GM12878 (cell line): ENCODE results near the gene TLX2. TPM values are rescaled to one million over a fixed set of nuclear protein-coding genes. Genes with fewer than 3 reads are reported as not detected.

Source experiments
- CBFB ChIP-seq: IDR thresholded peaks from 2 replicates; pipeline ENCODE4 v1.6.1; 2016; ENCODE audit warnings: antibody characterized with exemption, low read depth
- ELK1 ChIP-seq: IDR thresholded peaks from 2 replicates; pipeline ENCODE4 v1.6.1; 2012; ENCODE audit warnings: low read depth, low read length, improper control_type of control experiment
- ETV6 ChIP-seq, 2 experiments: fragments of 450-650 bp in 1 of 2; IDR thresholded peaks in 1 of 2; conservative IDR thresholded peaks in 1 of 2; 2 replicates each; pipeline ENCODE4 v1.6.1; 2014; ENCODE audit warnings: antibody characterized with exemption in 1 of 2, borderline replicate concordance in 1 of 2, low read depth in 1 of 2, mild to moderate bottlenecking in 1 of 2, moderate library complexity in 1 of 2
- FOS ChIP-seq: IDR thresholded peaks from 3 replicates; pipeline ENCODE4 v1.6.1; 2011; ENCODE audit warnings: borderline replicate concordance; ENCODE audit not compliant: insufficient read length; ENCODE audit errors: extremely low read depth
- HDGF ChIP-seq: fragments of 450-650 bp; IDR thresholded peaks from 2 replicates; pipeline ENCODE4 v1.6.1; 2016; ENCODE audit warnings: antibody characterized with exemption
- IKZF1 ChIP-seq: fragments of 450-650 bp; conservative IDR thresholded peaks from 2 replicates; pipeline ENCODE4 v1.6.1; 2017; ENCODE audit warnings: antibody characterized with exemption, mild to moderate bottlenecking
- IKZF2 ChIP-seq, 2 experiments: fragments of 450-650 bp; IDR thresholded peaks; 2 replicates each; pipeline ENCODE4 v1.6.1; 2017; ENCODE audit warnings: mild to moderate bottlenecking in 2 of 2, moderate library complexity in 2 of 2
- IRF5 ChIP-seq: fragments of 450-650 bp; IDR thresholded peaks from 2 replicates; pipeline ENCODE4 v1.6.1; 2017; ENCODE audit warnings: borderline replicate concordance
- MAX ChIP-seq: IDR thresholded peaks from 2 replicates; pipeline ENCODE4 v1.6.1; 2012; ENCODE audit warnings: low read depth, low read length, improper control_type of control experiment
- MYB ChIP-seq: fragments of 150-350 bp; IDR thresholded peaks from 2 replicates; pipeline ENCODE4 v1.6.1; 2014; ENCODE audit warnings: mild to moderate bottlenecking, low read depth, low read length, borderline replicate concordance
- NFIC ChIP-seq: IDR thresholded peaks from 2 replicates; pipeline ENCODE4 v1.6.1; 2012; ENCODE audit warnings: low read depth, mild to moderate bottlenecking, inconsistent platforms, low read length, moderate library complexity
- NR2F1 ChIP-seq: fragments of 450-650 bp; conservative IDR thresholded peaks from 2 replicates; pipeline ENCODE4 v1.6.1; 2017; ENCODE audit warnings: mild to moderate bottlenecking
- NRF1 ChIP-seq: conservative IDR thresholded peaks from 2 replicates; pipeline ENCODE4 v1.6.1; 2011; ENCODE audit warnings: mild to moderate bottlenecking, low read depth, low read length, improper control_type of control experiment
- POLR2A ChIP-seq: IDR thresholded peaks from 2 replicates; pipeline ENCODE4 v1.6.1; 2011; ENCODE audit warnings: low read depth, mild to moderate bottlenecking, low read length
- POU2F2 ChIP-seq: IDR thresholded peaks from 3 replicates; pipeline ENCODE4 v1.6.1; 2011; ENCODE audit warnings: low read depth, mild to moderate bottlenecking, low read length, borderline replicate concordance
- RAD51 ChIP-seq: fragments of 450-650 bp; IDR thresholded peaks from 2 replicates; pipeline ENCODE4 v1.6.1; 2016; ENCODE audit warnings: moderate library complexity, mild to moderate bottlenecking, inconsistent platforms
- RUNX3 ChIP-seq: IDR thresholded peaks from 2 replicates; pipeline ENCODE4 v1.6.1; 2012; ENCODE audit warnings: low read length, inconsistent platforms
- SIN3A ChIP-seq: IDR thresholded peaks from 2 replicates; pipeline ENCODE4 v1.6.1; 2012; ENCODE audit warnings: low read depth, low read length, improper control_type of control experiment
- SUZ12 ChIP-seq: fragments of 200-600 bp; sonication (generic); IDR thresholded peaks from one replicate; pipeline ENCODE4 v1.6.1; 2018; ENCODE audit warnings: antibody characterized with exemption, mild to moderate bottlenecking; ENCODE audit not compliant: unreplicated experiment
- USF2 ChIP-seq: IDR thresholded peaks from 2 replicates; pipeline ENCODE4 v1.6.1; 2011; ENCODE audit warnings: low read depth, low read length, improper control_type of control experiment, borderline replicate concordance
- YBX1 ChIP-seq: fragments of 450-650 bp; IDR thresholded peaks from 2 replicates; pipeline ENCODE4 v1.6.1; 2016; ENCODE audit warnings: antibody characterized with exemption
- YY1 ChIP-seq: IDR thresholded peaks from 2 replicates; pipeline ENCODE4 v1.6.1; 2011; ENCODE audit warnings: low read depth, mild to moderate bottlenecking, low read length
- ZNF24 ChIP-seq: fragments of 450-650 bp; IDR thresholded peaks from 2 replicates; pipeline ENCODE4 v1.6.1; 2017; ENCODE audit warnings: antibody characterized with exemption, mild to moderate bottlenecking
- ZNF687 ChIP-seq: fragments of 450-650 bp; IDR thresholded peaks from 2 replicates; pipeline ENCODE4 v1.6.1; 2017; ENCODE audit warnings: mild to moderate bottlenecking, moderate library complexity
- ZSCAN29 ChIP-seq: fragments of 450-650 bp; IDR thresholded peaks from 2 replicates; pipeline ENCODE4 v1.6.1; 2017; ENCODE audit warnings: mild to moderate bottlenecking, moderate library complexity
- polyA plus RNA-seq, 11 experiments: library from polyadenylated mRNA; depleted of rRNA in 4 of 11; unstranded in 6 of 11; stranded (reverse) in 5 of 11; fragments of >200 nt; fragmentation: Nextera tagmentation in 4 of 11; fragmentation: Illumina TruSeq in 1 of 11; extraction: Ambion mirVana in 4 of 11; extraction: Trizol in 1 of 11; gene quantifications; 1 replicate in 1 of 11; 2 replicates in 10 of 11; pipeline versions ENCODE4 v1.2.1 to v1.2.3, GENCODE V29; 2011 to 2016; ENCODE audit warnings: inconsistent platforms in 2 of 11, missing spikeins in 2 of 11, low read depth in 1 of 11
- total RNA-seq, 4 experiments: library from RNA; depleted of rRNA in 3 of 4; stranded (reverse); fragments of >200 nt in 3 of 4; fragmentation: Illumina TruSeq in 1 of 4; extraction: Trizol in 1 of 4; gene quantifications; 2 replicates each; pipeline versions ENCODE4 v1.2.1 to v1.2.3, GENCODE V29; 2013 to 2021

TLX2 gene
- total and polyA plus RNA-seq, 10 of the 15 experiments (the other 5 are each of a cell fraction or from before 2014, with no cell fraction given): 0.06 to 5.5 (median 3.6) TPM; not detected in 1

- TF ChIP-seq IRF5 (no peak), ZNF24 (no peak), CBFB (peak; percentile 18; the same call in 1 of the 2 replicates), YY1 (peak; percentile 10; the same call in 1 of the 2 replicates), MAX (no peak), ZSCAN29 (no peak), ZNF687 (peak; percentile 77), USF2 (no peak), YBX1 (no peak), NFIC (no peak), HDGF (no peak), IKZF1 (peak; percentile 76), IKZF2 (IDR thresholded peaks at IDR 0.05) (peak; percentile 36 to 44; a peak in 3 of 4 replicates), FOS (no peak), MYB (no peak), ETV6 (conservative IDR thresholded peaks at IDR 0.05 in 1 of 2, IDR thresholded peaks at IDR 0.05 in 1 of 2; ENCODE audit: borderline replicate concordance in 1 of 2, low read depth in 1 of 2) (no peak), NR2F1 (peak; percentile 87), POLR2A (peak; percentile 83), RUNX3 (no peak), SUZ12 (no peak), POU2F2 (0 out of 3 replicates have a peak, but pooled peaks have one; percentile 3), RAD51 (no peak), SIN3A (no peak), ELK1 (peak; percentile 48; the same call in 1 of the 2 replicates), NRF1 (no peak)
These were observed 11.3 kb upstream of the TLX2 start (continued) for GRCh38 chr2:74502720-74503505.
